ENCODE results near the gene LCE5A.

DNA sequence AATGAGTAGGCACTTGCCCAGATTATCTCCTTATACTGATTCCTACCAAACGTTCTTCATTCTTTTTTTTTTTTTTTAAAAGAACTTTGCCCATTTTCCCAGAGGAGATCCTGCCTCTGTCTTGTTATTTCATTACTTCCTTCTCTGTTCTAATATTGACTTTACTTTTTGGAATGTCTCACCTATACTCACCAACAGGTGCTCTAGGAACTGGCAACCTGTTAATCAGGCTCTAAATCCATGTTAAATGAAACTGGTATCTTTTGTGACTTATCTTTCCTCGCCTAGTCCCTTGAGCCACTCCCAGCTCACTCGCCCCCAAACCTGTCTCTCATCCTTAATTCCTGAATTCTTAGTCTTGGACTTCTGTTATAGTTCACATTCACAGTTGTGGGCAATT, 2.5 kb downstream of the LCE5A start:
- TF ChIP-seq, protein P1, sequence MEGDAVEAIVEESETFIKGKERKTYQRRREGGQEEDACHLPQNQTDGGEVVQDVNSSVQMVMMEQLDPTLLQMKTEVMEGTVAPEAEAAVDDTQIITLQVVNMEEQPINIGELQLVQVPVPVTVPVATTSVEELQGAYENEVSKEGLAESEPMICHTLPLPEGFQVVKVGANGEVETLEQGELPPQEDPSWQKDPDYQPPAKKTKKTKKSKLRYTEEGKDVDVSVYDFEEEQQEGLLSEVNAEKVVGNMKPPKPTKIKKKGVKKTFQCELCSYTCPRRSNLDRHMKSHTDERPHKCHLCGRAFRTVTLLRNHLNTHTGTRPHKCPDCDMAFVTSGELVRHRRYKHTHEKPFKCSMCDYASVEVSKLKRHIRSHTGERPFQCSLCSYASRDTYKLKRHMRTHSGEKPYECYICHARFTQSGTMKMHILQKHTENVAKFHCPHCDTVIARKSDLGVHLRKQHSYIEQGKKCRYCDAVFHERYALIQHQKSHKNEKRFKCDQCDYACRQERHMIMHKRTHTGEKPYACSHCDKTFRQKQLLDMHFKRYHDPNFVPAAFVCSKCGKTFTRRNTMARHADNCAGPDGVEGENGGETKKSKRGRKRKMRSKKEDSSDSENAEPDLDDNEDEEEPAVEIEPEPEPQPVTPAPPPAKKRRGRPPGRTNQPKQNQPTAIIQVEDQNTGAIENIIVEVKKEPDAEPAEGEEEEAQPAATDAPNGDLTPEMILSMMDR (IDR thresholded peaks at IDR 0.05; ENCODE audit: borderline replicate concordance, extremely low read depth, low read length, poor library complexity, severe bottlenecking) = no peak
- no peak for TF ChIP-seq EZH2 (IDR thresholded peaks at IDR 0.05; ENCODE audit: borderline replicate concordance, low read depth, low read length, severe bottlenecking)
